Thoracic aorta (tissue), 2 donors: Measurements from ENCODE around the gene RADIL. TPM values are rescaled to one million over a fixed set of nuclear protein-coding genes. Genes with fewer than 3 reads are reported as not detected.

Experiments
- ATAC-seq: fragments of 150-250 bp; one replicate; pipeline ENCODE4 v1.8.0; 2017; ENCODE audit warnings: low read depth; ENCODE audit not compliant: insufficient number of reproducible peaks, low FRiP score
- DNase-seq: peaks from one replicate; pipeline ENCODE4 v3.0.0-alpha.2; 2020; ENCODE audit warnings: low spot score
- H3K27ac ChIP-seq, 2 donors: fragments of 200-600 bp; sonication (generic); 1 replicate in 1 of 2; 2 replicates in 1 of 2; pipeline ENCODE4 v1.5.1; 2016; ENCODE audit warnings: mild to moderate bottlenecking in 2 of 2, moderate library complexity in 2 of 2
- H3K27me3 ChIP-seq: fragments of 200-600 bp; sonication (generic); replicated peaks from 2 replicates; pipeline ENCODE4 v1.6.0; 2016; ENCODE audit warnings: mild to moderate bottlenecking; ENCODE audit not compliant: insufficient read depth
- H3K36me3 ChIP-seq: fragments of 200-600 bp; sonication (generic); one replicate; pipeline ENCODE4 v1.5.1; 2016
- H3K4me1 ChIP-seq, 2 donors: fragments of 200-600 bp; sonication (generic); 1 replicate in 1 of 2; 2 replicates in 1 of 2; pipeline versions ENCODE4 v1.5.1 to v1.6.0; 2016; ENCODE audit warnings: low read depth in 2 of 2, mild to moderate bottlenecking in 1 of 2; ENCODE audit not compliant: control insufficient read depth in 1 of 2
- H3K4me3 ChIP-seq: fragments of 200-600 bp; sonication (generic); 2 replicates; pipeline ENCODE4 v1.5.1; 2016; ENCODE audit warnings: mild to moderate bottlenecking
- H3K9me3 ChIP-seq: fragments of 200-600 bp; sonication (generic); 2 replicates; pipeline ENCODE4 v1.5.1; 2016
- total RNA-seq, 2 donors: library from RNA; depleted of rRNA; stranded (reverse); fragments of >200 nt; gene quantifications; one replicate each; pipeline versions ENCODE4 v1.1.0 to v1.2.3, GENCODE V29; 2016
- TF ChIP-seq, protein P1 (sequence below): fragments of 200-600 bp; sonication (generic); IDR thresholded peaks from one replicate; pipeline ENCODE4 v1.5.1; 2019; ENCODE audit warnings: antibody characterized with exemption

RADIL gene
- total RNA-seq, 2 donors from 2014 or later = 6.7 to 14.4 TPM

DNA sequence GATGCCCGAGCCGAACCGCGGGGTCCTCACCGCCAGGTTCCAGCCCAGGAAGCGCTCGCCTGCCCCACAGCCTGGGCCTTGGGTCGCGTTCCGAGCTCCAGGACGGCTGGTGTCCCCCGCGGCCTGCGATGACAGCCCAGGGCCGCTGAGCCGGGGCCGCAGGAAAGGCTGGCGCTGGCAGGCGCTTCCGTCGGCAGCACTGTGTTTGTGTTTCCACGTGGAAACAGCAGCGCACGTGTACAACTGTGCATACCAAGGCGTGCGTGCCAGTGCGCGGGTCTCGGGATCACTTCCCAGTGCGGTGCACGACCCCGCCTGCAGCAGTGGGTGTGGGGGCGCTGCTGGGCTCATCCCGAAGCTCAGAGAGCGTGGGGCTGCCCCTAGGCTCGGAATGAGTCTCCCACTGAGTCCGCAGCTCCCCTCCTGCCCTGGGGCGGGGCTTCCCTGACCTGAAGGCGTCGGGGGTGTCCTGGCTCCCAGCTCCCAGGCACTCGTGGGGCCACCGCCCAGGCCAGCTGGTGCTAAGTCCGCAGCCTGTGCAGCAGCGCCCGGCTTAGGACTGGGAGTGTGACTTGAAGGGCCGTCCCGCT, 90.9 kb downstream of the RADIL start:
- ATAC-seq (no peak), DNase-seq (no peak)
- Histone ChIP-seq H3K4me3 (peak overlapping the region; percentile 60), H3K27me3 (no peaks in the 10 kb centered on the region), H3K36me3 (peaks cover 35% of the 10 kb centered on the region), H3K4me1 (no peaks in the 10 kb centered on the region), H3K9me3 (no peaks in the 10 kb centered on the region), H3K27ac (no peak overlapping the region)
- TF ChIP-seq, protein P1, sequence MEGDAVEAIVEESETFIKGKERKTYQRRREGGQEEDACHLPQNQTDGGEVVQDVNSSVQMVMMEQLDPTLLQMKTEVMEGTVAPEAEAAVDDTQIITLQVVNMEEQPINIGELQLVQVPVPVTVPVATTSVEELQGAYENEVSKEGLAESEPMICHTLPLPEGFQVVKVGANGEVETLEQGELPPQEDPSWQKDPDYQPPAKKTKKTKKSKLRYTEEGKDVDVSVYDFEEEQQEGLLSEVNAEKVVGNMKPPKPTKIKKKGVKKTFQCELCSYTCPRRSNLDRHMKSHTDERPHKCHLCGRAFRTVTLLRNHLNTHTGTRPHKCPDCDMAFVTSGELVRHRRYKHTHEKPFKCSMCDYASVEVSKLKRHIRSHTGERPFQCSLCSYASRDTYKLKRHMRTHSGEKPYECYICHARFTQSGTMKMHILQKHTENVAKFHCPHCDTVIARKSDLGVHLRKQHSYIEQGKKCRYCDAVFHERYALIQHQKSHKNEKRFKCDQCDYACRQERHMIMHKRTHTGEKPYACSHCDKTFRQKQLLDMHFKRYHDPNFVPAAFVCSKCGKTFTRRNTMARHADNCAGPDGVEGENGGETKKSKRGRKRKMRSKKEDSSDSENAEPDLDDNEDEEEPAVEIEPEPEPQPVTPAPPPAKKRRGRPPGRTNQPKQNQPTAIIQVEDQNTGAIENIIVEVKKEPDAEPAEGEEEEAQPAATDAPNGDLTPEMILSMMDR = no peak

DNA sequence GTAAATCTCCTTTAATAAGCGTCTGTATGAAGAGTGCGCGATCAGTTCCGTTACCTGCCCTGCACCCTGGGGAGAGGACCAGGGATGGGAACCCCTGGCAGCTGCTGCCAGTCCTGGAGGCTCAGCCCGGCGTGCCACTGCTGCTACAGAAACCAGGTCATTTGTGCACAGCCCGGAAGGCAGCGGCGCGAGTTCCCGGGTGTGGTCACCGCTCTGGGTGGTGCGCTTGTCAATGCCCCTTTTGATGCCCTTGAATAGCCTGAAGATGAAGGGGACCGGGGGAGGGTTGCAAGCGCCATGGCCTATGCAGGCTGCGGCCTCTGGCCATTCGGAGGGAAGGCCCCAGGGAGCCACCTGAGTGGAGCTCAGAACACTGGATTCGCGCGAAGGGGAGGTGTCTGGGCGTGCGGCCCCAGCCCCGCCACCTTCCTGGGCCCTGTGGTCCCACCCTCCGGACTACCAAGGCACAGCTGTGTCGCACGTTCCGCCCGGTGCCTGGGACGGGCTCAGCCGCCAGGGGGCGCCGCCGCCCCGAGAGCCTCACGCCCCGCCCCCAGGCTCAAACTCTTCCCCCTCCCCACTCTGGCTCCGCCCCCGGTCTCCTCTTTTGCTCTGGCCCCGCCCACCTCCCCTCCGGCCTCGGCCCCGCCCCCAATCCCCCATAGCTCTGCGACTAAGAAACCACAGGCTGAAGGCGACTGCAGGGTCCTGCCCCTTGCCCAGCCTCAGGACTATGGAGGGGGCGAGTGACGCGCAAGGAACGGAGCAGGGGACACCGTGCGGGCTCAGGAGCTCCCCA, 91.6 kb downstream of the RADIL start:
- TF ChIP-seq, protein P1 = peak; percentile 60
- no peaks in the 10 kb centered on the region for H3K4me1 ChIP-seq
- H3K27ac ChIP-seq = no peak overlapping the region
- ATAC-seq (peak; percentile 51), DNase-seq (no peak)
- H3K4me3 ChIP-seq = peak overlapping the region; percentile 60
- H3K36me3 ChIP-seq = peaks cover 42% of the 10 kb centered on the region
- H3K9me3 ChIP-seq = no peaks in the 10 kb centered on the region
- H3K27me3 ChIP-seq = no peaks in the 10 kb centered on the region

DNA sequence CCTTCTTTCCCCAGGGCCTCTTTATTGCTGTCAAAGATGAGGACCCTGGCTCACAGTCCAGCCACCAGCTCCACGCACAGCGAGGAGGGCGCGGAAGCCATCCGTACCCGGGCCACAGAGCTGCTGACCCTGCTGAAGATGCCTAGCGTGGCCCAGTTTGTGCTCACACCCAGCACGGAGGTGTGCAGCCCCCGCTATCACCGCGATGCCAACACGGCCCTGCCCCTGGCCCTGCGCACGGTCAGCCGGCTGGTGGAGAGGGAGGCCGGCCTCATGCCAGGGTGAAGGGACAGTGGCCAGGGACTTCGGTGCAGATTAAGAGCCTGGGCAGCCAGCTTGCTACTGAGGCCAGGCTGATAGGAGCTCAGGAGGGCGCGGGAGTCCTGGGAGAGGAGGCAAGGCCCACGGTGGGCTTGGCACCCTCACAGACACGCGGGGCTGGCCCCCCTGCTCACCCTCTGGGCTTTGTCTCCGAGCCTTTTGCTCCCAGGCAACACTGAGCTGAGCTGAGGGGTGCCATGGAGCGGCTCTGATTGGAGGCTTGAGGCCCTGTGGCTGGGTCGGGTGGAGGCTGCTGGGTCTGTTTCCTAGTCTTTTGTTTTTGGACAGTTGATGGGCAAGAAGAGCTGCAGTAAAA, 92.3 kb downstream of the RADIL start:
- DNase-seq = no peak
- ATAC-seq = no peak
- Histone ChIP-seq H3K4me1 (no peaks in the 10 kb centered on the region), H3K27ac (no peak overlapping the region), H3K27me3 (no peaks in the 10 kb centered on the region), H3K9me3 (no peaks in the 10 kb centered on the region), H3K36me3 (peaks cover 49% of the 10 kb centered on the region), H3K4me3 (no peak overlapping the region)
- TF ChIP-seq, protein P1 = no peak

DNA sequence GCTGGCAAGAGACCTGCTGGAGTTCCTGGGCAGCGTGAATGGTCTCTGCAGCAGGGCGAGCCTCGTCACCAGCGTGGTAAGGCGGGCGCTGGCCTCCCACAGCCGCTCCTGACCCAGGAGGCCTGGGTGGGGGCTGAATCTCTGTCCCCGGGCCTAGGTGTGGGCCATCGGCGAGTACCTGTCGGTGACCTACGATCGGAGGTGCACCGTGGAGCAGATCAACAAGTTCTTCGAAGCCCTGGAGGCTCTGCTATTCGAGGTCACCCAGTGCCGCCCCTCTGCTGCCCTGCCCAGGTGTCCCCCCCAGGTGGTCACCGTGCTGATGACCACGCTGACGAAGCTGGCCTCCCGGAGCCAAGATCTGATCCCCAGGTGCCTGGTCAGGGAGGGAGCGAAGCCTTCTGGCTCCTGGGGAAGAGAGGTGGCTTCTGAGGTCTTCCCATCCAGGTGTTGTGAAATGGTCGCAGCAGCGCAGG, 93.0 kb downstream of the RADIL start:
- TF ChIP-seq, protein P1 = no peak
- no peak for ATAC-seq
- no peaks in the 10 kb centered on the region for H3K9me3 ChIP-seq
- H3K4me1 ChIP-seq = no peaks in the 10 kb centered on the region
- H3K4me3 ChIP-seq = no peak overlapping the region
- no peak overlapping the region for H3K27ac ChIP-seq
- DNase-seq = no peak
- H3K27me3 ChIP-seq = no peaks in the 10 kb centered on the region
- peaks cover 54% of the 10 kb centered on the region for H3K36me3 ChIP-seq

DNA sequence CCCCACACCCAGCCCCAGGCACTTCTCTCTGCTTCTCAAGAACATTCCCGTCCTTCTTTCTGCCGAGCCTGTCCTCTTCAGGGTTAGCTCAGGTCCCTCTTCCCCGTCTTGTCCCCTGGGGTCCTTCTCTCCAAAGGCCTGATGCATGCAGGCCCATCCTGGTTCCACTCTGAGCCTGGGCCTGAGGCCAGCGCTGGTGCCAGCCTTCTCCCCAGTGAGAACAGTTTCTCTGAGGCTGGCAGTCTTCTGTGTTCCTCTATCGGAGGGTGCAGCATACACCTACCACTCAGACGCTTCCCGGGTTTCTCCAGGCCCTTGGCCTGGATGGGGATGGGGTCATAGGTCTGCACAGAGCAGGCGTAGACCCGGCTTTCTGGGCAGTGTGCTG, 93.4 kb downstream of the RADIL start:
- Histone ChIP-seq H3K36me3 (peaks cover 59% of the 10 kb centered on the region), H3K9me3 (no peaks in the 10 kb centered on the region), H3K27me3 (no peaks in the 10 kb centered on the region), H3K4me1 (no peaks in the 10 kb centered on the region), H3K27ac (no peak overlapping the region), H3K4me3 (no peak overlapping the region)
- TF ChIP-seq, protein P1 = no peak
- no peak for DNase-seq
- ATAC-seq = no peak
